ENCODE measurements around the gene C1S. TPM values are rescaled to one million over a fixed set of nuclear protein-coding genes. Genes with fewer than 3 reads are reported as not detected.
A peak's percentile ranks its signal among the peaks of the same experiment; 100 is the strongest.

C1S gene
- total RNA-seq, 2 donors from 2014 or later = 35.8 to 97.2 TPM

DNA sequence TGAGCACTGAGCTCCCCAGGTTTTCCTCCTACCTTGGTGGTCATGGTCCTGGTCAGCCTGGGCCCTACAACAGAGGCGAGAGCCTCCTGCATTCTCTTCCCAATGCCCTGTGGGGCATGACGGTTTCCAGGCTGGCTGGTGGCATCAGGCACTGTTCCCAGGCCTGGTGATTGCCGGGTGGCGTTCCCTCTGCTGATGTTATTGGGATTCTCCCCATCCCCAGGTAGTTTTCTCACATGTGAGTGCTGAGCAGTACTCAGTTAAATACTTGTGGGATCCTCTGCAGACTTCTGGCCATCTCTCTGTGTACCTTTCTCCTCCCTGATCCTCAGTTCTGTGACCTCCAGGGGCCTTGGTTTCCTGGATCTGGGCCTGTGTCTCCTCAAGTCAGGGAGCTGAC lies 16.0 kb downstream of the C1S start:
- Histone ChIP-seq H3K4me1 (no peaks in the 10 kb centered on the region), H3K4me3 (no peak overlapping the region), H3K36me3 (no peaks in the 10 kb centered on the region), H3K9ac (ENCODE audit: low read depth in 2 of 2, low read length in 2 of 2) (no peak overlapping the region), H3K27me3 (no peaks in the 10 kb centered on the region), H3K9me3 (no peaks in the 10 kb centered on the region), H3K27ac (no peak overlapping the region)
- no peak for DNase-seq
- TF ChIP-seq, protein P1, sequence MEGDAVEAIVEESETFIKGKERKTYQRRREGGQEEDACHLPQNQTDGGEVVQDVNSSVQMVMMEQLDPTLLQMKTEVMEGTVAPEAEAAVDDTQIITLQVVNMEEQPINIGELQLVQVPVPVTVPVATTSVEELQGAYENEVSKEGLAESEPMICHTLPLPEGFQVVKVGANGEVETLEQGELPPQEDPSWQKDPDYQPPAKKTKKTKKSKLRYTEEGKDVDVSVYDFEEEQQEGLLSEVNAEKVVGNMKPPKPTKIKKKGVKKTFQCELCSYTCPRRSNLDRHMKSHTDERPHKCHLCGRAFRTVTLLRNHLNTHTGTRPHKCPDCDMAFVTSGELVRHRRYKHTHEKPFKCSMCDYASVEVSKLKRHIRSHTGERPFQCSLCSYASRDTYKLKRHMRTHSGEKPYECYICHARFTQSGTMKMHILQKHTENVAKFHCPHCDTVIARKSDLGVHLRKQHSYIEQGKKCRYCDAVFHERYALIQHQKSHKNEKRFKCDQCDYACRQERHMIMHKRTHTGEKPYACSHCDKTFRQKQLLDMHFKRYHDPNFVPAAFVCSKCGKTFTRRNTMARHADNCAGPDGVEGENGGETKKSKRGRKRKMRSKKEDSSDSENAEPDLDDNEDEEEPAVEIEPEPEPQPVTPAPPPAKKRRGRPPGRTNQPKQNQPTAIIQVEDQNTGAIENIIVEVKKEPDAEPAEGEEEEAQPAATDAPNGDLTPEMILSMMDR (IDR thresholded peaks at IDR 0.05) = no peak
- intact Hi-C loops (cut with DNase I) = no loop called here

DNA sequence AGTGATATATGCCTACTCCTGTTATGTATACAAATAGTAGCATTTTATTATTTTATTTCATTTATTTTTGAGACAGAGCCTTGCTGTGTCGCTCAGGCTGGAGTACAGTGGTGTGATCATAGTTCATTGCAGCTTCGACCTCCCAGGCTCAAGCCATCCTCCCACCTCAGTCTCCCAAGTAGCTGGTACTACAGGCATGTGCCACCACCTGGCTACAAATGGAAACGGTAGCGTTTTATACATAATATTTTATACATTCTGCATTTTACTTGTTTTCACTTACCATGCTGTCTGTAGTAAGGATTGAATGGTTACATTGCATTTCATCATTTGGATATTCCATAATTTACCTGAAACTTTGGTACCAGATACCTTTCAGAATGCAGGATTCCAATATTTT lies 17.6 kb downstream of the C1S start:
- no peak overlapping the region for H3K4me3 ChIP-seq
- TF ChIP-seq, protein P1 (IDR thresholded peaks at IDR 0.05) = no peak
- no peak overlapping the region for H3K9ac ChIP-seq (ENCODE audit: low read depth in 2 of 2, low read length in 2 of 2)
- no peaks in the 10 kb centered on the region for H3K36me3 ChIP-seq
- intact Hi-C loops (cut with DNase I) = no loop called here
- H3K4me1 ChIP-seq = no peaks in the 10 kb centered on the region
- no peaks in the 10 kb centered on the region for H3K27me3 ChIP-seq
- H3K9me3 ChIP-seq = no peaks in the 10 kb centered on the region
- no peak for DNase-seq
- H3K27ac ChIP-seq = no peak overlapping the region

DNA sequence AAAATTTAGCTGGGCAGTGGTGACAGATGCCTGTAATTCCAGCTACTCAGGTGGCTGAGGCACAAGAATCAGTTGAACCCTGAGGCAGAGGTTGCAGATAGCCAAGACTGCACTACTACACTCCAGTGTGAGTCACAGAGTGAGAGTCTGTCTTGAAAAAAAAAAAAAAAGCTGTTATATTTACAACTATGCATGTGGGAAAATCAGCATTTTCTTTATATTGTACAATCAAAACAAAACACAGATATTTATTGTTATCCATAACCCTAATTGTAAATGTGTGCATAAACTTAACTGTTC lies 19.3 kb downstream of the C1S start:
- H3K27me3 ChIP-seq = no peaks in the 10 kb centered on the region
- no peak overlapping the region for H3K4me3 ChIP-seq
- no peak overlapping the region for H3K9ac ChIP-seq (ENCODE audit: low read depth in 2 of 2, low read length in 2 of 2)
- peak overlapping the region; percentile 57 for H3K27ac ChIP-seq
- no peaks in the 10 kb centered on the region for H3K9me3 ChIP-seq
- TF ChIP-seq, protein P1 (IDR thresholded peaks at IDR 0.05) = no peak
- H3K36me3 ChIP-seq = no peaks in the 10 kb centered on the region
- DNase-seq = no peak
- intact Hi-C loops (cut with DNase I) = no loop called here
- no peaks in the 10 kb centered on the region for H3K4me1 ChIP-seq

DNA sequence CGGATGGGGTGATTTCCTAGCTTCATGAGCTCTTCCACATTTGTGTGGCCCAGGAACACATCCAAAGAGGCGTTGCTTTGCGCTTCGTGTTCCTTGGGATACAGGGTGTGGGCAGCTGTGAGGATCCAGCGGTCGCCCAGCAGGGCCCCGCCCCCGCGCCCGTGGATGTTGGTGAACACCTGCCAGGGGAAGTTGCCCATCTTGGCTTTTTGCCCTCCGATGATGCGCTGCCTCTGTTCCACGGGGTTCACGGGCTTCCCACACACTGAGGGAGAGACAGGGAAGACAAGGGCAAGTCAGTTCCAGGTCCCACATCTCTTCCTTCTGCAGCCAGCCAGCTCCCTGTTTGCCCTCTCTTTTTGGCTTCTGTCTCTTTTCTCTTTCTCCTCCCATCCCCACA lies 20.5 kb downstream of the C1S start:
- intact Hi-C loops (cut with DNase I) = no loop called here
- no peaks in the 10 kb centered on the region for H3K4me1 ChIP-seq
- H3K36me3 ChIP-seq = no peaks in the 10 kb centered on the region
- no peak overlapping the region for H3K4me3 ChIP-seq
- H3K9me3 ChIP-seq = no peaks in the 10 kb centered on the region
- H3K27me3 ChIP-seq = no peaks in the 10 kb centered on the region
- TF ChIP-seq, protein P1 (IDR thresholded peaks at IDR 0.05) = no peak
- H3K9ac ChIP-seq (ENCODE audit: low read depth in 2 of 2, low read length in 2 of 2) = no peak overlapping the region
- H3K27ac ChIP-seq = no peak overlapping the region
- DNase-seq = no peak

DNA sequence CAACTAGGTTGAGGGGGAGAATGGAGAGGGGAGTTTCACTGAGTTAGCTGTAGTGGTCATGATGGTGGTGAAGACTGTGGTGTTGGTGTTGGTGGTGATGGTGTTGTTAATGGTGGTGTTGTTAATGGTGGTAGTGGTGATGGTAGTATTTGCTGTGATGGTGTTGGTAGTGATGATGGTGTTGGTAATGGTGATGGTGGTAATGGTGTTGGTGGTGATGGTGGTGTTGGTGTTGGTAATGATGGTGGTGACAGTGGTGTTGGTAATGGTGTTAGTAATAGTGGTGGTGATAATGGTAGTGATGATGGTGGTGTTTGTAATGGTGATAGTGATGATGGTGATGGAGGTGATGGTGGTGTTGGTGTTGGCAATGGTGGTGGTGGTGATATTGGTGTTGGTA lies 22.6 kb downstream of the C1S start:
- Histone ChIP-seq H3K4me3 (no peak overlapping the region), H3K36me3 (no peaks in the 10 kb centered on the region), H3K9me3 (no peaks in the 10 kb centered on the region), H3K27ac (no peak overlapping the region), H3K4me1 (no peaks in the 10 kb centered on the region), H3K27me3 (no peaks in the 10 kb centered on the region), H3K9ac (ENCODE audit: low read depth in 2 of 2, low read length in 2 of 2) (no peak overlapping the region)
- TF ChIP-seq, protein P1 (IDR thresholded peaks at IDR 0.05) = no peak
- no peak for DNase-seq
- intact Hi-C loops (cut with DNase I) = no loop called here

Measured in colonic mucosa (tissue), 4 donors.